ENCODE results near the gene LRP1B.
"Not testable (repeated sequence)": the region's sequence is repeated elsewhere in the genome, so short reads cannot be mapped to it uniquely, and the experiment has no call there.

Gene LRP1B

DNA sequence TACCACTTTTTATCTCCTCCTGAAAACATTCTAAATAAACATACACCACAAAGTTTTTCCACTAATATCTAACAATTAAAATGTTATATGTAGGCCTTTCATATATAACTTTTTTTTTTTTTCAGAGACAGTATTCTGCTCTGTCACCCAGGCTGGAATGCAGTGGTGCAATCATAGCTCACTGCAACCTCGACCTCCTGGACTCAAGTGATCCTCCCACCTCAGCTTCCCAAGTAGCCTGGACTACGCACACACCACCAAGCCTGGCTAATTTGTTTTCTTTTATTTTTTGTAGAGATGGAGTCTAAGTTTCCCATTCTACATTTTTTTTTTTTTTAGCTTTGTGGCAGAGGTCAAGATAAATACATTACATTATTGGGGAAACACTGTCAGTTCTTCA is 1738.0 kb downstream of the LRP1B start:
- no peak for DNase-seq (ENCODE audit: low read depth in 2 of 3, low spot score in 1 of 3)

GRCh38 chr2:140384946-140385345 is 1745.9 kb downstream of the LRP1B start:
- no peak for DNase-seq (ENCODE audit: low read depth in 2 of 3, low spot score in 1 of 3)

- DNase-seq (ENCODE audit: low read depth in 2 of 3, low spot score in 1 of 3) = no peak
These were observed 1747.0 kb downstream of the LRP1B start for GRCh38 chr2:140383781-140384180.

DNA sequence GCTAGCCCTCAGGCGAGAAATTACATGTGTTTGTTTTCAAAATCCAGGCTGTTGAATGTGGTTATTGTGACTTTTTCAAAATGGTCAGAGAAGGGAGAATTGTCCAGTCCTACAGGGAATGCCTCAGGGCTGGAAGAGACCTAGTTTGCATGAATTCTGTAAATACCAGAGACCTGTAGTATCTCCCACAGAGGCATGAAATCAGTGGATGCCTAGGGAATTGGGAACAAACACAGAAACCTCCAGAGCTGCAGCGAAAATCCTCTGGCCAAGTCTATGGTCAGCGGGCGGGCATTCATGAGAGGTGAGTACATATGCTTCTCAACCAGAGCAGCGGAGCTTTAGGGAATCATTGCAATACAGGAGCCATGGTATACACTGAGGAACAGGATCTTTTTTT is 1754.1 kb downstream of the LRP1B start:
- no peak for DNase-seq (ENCODE audit: low read depth in 2 of 3, low spot score in 1 of 3)

- DNase-seq (ENCODE audit: low read depth in 2 of 3, low spot score in 1 of 3) = no peak
These were observed 1767.7 kb downstream of the LRP1B start for GRCh38 chr2:140363131-140363530.

GRCh38 chr2:140362361-140362760 is 1768.5 kb downstream of the LRP1B start:
- DNase-seq (ENCODE audit: low read depth in 2 of 3, low spot score in 1 of 3) = no peak

DNA sequence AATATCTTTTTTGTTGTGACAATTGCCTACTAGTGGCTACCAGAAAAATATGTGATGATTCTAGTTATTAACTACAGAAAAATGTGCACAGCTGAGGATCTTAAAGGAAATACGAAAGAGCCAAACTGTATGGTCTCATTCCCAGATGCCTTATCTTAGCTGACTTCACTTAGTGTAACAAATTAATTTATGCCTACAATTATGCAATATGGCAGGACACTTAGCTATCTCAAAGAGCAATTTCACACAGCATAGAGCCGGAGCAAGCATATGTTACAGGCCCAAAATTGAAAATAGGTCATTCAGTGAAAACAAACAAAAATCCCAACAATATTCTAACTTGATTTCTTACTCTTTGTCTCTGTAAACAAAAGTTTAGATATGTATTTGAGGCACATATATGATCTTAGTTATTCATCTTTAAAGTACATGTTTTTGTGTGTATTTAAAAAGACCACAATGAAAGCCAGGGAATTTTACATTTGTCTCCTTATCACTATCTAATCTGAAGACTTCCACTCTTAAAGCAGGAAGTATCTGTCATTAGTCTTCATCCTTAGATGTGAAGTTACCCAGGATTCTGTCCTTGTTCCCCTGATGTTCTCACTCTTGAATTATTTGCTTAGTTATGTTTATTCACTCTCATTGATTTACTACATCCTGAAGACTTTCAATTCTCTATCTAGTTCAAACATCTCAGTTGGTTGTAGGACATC is 1771.6 kb downstream of the LRP1B start:
- no peak for DNase-seq (ENCODE audit: low read depth in 2 of 3, low spot score in 1 of 3)

GRCh38 chr2:140356697-140357096 is 1774.1 kb downstream of the LRP1B start:
- no peak for DNase-seq (ENCODE audit: low read depth in 2 of 3, low spot score in 1 of 3)

GRCh38 chr2:140355511-140356090 is 1775.2 kb downstream of the LRP1B start:
- DNase-seq (ENCODE audit: low read depth in 2 of 3, low spot score in 1 of 3) = no peak

DNA sequence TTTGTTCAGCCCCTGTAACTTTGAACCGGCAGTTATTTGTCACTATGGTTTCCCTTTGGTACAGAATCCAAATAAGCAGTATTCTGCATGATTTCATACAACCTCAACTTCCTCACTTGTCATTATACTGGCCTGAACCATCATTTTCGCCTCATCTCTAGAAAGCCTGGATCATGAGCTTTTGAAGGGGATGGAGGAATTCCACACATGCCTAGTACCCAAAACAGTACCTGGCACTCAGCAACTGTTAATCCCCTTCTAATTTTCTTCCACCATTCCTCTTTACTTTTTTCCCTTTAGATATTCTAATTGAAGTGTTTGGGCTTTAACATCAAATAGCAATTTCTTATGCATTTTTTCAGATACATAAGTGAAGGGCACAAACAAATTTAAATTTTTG is 1776.3 kb downstream of the LRP1B start:
- DNase-seq (ENCODE audit: low read depth in 2 of 3, low spot score in 1 of 3) = no peak

- DNase-seq (ENCODE audit: low read depth in 2 of 3, low spot score in 1 of 3) = no peak
These were observed 1777.3 kb downstream of the LRP1B start for GRCh38 chr2:140353541-140353940.

DNA sequence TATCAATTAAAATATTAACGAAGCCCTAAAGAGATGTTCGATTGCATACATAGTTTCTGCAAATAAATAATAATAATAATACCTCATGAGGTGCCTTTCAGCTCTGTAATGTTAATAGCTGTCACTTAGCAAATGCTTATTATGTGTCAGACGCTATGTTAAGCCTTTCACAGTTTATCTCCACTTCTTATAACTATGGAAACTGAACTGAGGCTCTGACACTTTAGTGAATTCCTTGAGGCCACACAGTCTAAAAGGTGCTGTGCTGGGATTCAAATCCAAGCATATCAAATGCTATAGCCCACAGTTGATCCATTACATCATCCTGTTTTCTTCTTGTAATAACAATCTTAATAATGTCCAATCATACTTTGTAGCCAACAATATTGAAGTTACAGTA is 1779.1 kb downstream of the LRP1B start:
- no peak for DNase-seq (ENCODE audit: low read depth in 2 of 3, low spot score in 1 of 3)

DNA sequence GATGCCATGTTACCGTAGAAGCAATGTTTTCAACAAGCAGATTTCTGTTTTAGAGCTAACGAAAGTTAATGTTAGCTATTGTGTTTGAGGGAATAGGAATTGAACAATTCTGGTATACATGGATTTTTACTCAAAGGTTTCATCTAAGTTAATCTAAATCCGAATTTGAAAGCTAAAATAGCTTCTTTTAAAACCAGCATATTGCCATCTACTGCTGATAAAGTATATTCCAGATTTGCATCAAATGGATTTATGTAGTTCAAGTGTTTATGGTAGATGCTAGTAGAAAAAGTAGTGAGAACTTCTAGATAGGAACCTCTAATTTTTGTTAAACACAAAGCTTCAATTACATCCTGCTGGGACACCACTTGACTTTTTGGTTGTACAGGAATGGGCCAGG is 1781.1 kb downstream of the LRP1B start:
- DNase-seq (ENCODE audit: low read depth in 2 of 3, low spot score in 1 of 3) = no peak

DNA sequence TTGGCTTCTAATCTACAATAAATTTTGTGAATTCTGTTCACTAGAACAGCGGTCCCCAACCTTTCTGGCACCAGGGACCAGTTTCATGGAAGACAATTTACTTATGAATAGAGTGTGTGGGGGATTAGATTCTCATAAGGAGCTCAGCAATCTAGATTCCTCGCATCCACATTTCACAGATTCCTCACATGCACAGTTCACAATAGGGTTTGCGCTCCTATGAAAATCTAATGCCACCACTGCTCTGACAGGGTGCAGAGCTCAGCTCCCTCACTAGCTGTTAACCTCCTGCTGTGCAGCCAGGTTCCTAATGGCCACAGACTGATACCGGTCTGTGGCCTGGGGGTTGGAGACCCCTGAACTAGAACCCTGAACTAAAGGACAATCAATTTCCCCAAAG is 1782.0 kb downstream of the LRP1B start:
- no peak for DNase-seq (ENCODE audit: low read depth in 2 of 3, low spot score in 1 of 3)

DNA sequence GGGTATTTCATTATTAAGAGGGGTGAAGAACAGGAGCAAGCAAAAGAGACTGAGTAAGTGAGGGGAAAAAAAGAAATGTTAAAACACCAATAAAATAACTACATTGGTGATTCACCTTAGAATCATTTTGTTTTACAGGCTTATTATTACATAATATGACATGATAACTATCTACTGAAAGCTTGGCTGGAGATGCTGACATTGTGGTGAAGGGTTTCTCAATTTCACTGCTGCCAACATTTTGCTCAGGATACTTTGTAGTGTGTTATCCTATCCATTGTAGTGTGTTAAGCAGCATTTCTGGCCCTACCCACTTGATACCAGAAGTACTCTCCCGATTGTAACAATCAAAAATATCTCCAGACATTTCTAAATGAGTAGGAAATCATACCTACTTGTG is 1786.0 kb downstream of the LRP1B start:
- DNase-seq (ENCODE audit: low read depth in 2 of 3, low spot score in 1 of 3) = no peak

- DNase-seq (ENCODE audit: low read depth in 2 of 3, low spot score in 1 of 3) = not testable (repeated sequence)
These were observed 1786.5 kb downstream of the LRP1B start for GRCh38 chr2:140344266-140344665.

DNA sequence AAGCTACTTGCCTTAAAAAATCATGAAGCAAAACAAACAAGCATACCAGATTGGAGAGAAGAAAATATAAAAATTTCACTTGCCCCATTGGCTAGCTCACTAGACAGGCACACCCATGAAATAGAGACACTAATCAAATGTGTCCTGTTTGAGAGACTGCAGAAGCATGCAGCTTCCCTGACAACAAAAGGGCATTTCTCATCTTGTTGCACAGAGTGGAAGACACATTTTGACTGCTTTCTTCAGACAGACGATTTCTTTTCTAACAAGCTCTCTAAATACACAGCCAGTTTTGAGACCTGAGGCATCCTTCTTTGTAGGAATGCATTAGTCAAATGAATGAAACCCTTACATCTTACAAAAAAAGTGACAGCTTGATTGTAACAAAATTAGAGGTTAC is 1792.0 kb downstream of the LRP1B start:
- DNase-seq (ENCODE audit: low read depth in 2 of 3, low spot score in 1 of 3) = no peak

DNA sequence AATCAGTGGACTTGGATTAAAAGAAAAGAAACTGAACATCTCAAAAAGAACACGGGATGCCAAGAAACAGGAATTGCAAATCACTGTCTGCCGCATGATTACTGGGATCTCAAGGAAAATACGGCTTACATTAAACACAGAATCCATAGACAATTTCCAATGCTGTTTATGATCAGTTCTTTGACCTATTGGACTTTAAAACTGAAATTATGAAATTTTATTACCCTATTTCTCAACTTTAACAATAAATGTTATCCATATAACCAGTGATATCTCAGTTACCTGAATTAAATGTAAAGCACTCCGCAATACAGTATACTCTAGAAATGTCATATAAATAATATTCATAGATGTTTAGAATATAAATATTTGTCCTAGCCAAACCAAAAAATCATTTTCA is 1793.8 kb downstream of the LRP1B start:
- DNase-seq (ENCODE audit: low read depth in 2 of 3, low spot score in 1 of 3) = no peak

- DNase-seq (ENCODE audit: low read depth in 2 of 3, low spot score in 1 of 3) = no peak
These were observed 1814.5 kb downstream of the LRP1B start for GRCh38 chr2:140316345-140316744.

DNA sequence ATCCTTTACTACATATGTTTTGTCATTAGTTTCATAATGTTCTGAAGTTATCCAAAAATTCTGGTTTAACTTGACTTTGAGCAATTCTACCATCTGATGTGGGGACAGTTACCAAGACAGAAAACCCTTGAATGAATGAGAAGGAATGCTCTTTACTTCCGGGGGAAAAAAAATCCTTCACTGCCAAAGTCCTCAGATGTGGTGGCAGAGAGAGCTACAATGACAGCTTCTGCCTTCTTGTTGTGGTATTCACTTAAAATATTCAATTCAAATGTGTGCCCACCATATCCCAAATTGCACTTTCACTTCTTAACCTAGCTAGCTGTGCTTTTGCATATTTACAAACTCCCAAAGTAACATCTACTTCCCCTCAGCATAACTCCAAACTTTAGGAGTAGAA is 1818.9 kb downstream of the LRP1B start:
- no peak for DNase-seq (ENCODE audit: low read depth in 2 of 3, low spot score in 1 of 3)

- DNase-seq (ENCODE audit: low read depth in 2 of 3, low spot score in 1 of 3) = no peak
These were observed 1822.1 kb downstream of the LRP1B start for GRCh38 chr2:140308706-140309105.

DNA sequence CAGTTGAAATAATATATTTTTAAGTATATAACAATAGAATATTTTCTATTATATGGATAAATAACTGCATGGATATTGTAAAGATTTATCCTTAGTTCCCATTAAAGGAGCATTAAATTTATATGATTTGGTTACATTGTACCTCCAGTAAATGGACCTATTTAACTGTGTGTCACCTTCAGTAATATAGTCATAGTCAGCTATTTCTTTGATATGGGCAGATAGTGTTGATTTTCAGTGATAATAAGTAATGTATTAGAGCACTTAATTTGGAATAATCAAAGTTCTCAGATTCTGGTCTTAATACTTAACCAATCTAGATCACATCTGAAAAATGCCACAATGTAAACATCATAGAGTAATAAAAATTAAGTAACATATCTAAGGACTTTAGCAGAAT is 1823.3 kb downstream of the LRP1B start:
- DNase-seq (ENCODE audit: low read depth in 2 of 3, low spot score in 1 of 3) = no peak

GRCh38 chr2:140295767-140296166 is 1835.0 kb downstream of the LRP1B start:
- no peak for DNase-seq (ENCODE audit: low read depth in 2 of 3, low spot score in 1 of 3)

Data from stimulated activated CD4-positive, alpha-beta T cell treated with anti-CD3 and anti-CD28 coated beads, Interleukin-12 subunit alpha, Interleukin-12 subunit beta, amount 100 ng/mL, for 48 hours (primary cell).